Measurements from ENCODE around the gene VPS33B.

Gene VPS33B

DNA sequence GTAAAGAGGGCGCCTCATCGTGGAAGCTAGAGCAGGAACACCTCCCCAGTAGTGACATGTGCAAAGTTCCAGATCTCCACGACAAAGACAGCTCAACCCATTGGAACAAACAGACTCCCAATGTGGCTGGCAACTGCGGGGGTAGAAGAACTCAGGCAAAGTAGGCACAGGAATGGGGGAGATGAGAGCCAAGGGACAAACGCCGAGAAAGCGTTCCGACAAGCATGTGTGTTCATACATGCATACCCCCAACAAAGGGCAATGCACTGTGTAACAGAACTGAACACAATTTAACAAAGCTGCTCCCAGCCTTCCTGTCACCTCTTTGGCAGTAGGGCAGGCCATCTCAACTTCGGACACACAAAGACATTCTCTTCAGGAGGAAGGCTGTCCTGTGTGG lies 56.1 kb downstream of the VPS33B start:
- TF ChIP-seq FOXK2 (IDR thresholded peaks at IDR 0.05), result no peak
- no peak for TF ChIP-seq NFRKB (IDR thresholded peaks at IDR 0.05)
- TF ChIP-seq FOXM1 (IDR thresholded peaks at IDR 0.05; ENCODE audit: borderline replicate concordance), result no peak
- no peak for TF ChIP-seq LEF1 (IDR thresholded peaks at IDR 0.05; ENCODE audit: borderline replicate concordance)
- TF ChIP-seq CTBP1 (IDR thresholded peaks at IDR 0.05; ENCODE audit: borderline replicate concordance), result no peak
- no peak for TF ChIP-seq FOXA1 (IDR thresholded peaks at IDR 0.05)
- no peak for TF ChIP-seq TARDBP (IDR thresholded peaks at IDR 0.05)
- TF ChIP-seq L3MBTL2 (conservative IDR thresholded peaks at IDR 0.05), result no peak
- TF ChIP-seq, protein P1, sequence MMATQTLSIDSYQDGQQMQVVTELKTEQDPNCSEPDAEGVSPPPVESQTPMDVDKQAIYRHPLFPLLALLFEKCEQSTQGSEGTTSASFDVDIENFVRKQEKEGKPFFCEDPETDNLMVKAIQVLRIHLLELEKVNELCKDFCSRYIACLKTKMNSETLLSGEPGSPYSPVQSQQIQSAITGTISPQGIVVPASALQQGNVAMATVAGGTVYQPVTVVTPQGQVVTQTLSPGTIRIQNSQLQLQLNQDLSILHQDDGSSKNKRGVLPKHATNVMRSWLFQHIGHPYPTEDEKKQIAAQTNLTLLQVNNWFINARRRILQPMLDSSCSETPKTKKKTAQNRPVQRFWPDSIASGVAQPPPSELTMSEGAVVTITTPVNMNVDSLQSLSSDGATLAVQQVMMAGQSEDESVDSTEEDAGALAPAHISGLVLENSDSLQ (IDR thresholded peaks at IDR 0.05), result no peak
- no peak for DNase-seq (ENCODE audit: extremely low spot score)
- POLR2A ChIA-PET, result interaction anchor here (1.0 kb wide), 1 partner anchor 11 kb away, joined by 3 read pairs; no protein-coding TSS in a partner anchor
- CTCF ChIA-PET, result interaction anchor here (0.6 to 1.6 kb wide), 4 partner anchors 9 to 67 kb away, joined by 3 to 12 read pairs (median 3); partner anchors contain the start of gene RCCD1

DNA sequence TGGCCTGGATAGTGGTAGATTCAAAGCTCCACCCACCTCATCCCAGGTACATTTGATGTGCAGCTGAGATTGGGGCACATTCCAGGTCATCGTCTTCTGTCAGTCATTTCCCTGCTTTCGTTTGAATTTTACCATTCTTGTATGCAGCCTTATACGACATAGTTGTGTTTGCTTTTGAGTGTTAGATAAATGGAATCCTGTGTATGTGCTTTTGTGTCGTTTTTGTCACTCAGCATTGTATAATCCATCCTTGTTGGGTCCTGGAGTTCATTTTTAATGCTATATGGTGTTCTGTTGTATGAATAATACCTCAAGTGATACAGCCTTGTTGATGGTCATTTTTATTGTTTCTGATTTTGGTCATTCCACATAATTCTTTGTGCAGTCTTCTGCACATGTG lies 60.4 kb downstream of the VPS33B start:
- DNase-seq (ENCODE audit: extremely low spot score), result no peak
- POLR2A ChIA-PET, result interaction anchor here (0.6 to 1.1 kb wide), 3 partner anchors 9 to 72 kb away, joined by 3 read pairs; partner anchors contain the start of gene PRC1
- TF ChIP-seq ARNT (IDR thresholded peaks at IDR 0.05), result no peak
- TF ChIP-seq ZNF384 (IDR thresholded peaks at IDR 0.05), result no peak
- TF ChIP-seq CTBP1 (IDR thresholded peaks at IDR 0.05; ENCODE audit: borderline replicate concordance), result no peak
- TF ChIP-seq SUZ12 (IDR thresholded peaks at IDR 0.05), result no peak
- no peak for TF ChIP-seq FOXK2 (IDR thresholded peaks at IDR 0.05)
- no peak for TF ChIP-seq TARDBP (IDR thresholded peaks at IDR 0.05)
- TF ChIP-seq, protein P1 (IDR thresholded peaks at IDR 0.05), result no peak
- no peak for TF ChIP-seq FOXA1 (IDR thresholded peaks at IDR 0.05)
- TF ChIP-seq FOXM1 (IDR thresholded peaks at IDR 0.05; ENCODE audit: borderline replicate concordance), result no peak
- TF ChIP-seq BHLHE40 (IDR thresholded peaks at IDR 0.05; ENCODE audit: borderline replicate concordance), result no peak
- TF ChIP-seq NFRKB (IDR thresholded peaks at IDR 0.05), result no peak
- TF ChIP-seq LEF1 (IDR thresholded peaks at IDR 0.05; ENCODE audit: borderline replicate concordance), result no peak
- no peak for TF ChIP-seq L3MBTL2 (conservative IDR thresholded peaks at IDR 0.05)
- no peak for TF ChIP-seq SP1 (IDR thresholded peaks at IDR 0.05)
- TF ChIP-seq ELF4 (IDR thresholded peaks at IDR 0.05), result no peak
- no peak for TF ChIP-seq HDGF (IDR thresholded peaks at IDR 0.05; ENCODE audit: borderline replicate concordance)
- CTCF ChIA-PET, result no interaction called here

DNA sequence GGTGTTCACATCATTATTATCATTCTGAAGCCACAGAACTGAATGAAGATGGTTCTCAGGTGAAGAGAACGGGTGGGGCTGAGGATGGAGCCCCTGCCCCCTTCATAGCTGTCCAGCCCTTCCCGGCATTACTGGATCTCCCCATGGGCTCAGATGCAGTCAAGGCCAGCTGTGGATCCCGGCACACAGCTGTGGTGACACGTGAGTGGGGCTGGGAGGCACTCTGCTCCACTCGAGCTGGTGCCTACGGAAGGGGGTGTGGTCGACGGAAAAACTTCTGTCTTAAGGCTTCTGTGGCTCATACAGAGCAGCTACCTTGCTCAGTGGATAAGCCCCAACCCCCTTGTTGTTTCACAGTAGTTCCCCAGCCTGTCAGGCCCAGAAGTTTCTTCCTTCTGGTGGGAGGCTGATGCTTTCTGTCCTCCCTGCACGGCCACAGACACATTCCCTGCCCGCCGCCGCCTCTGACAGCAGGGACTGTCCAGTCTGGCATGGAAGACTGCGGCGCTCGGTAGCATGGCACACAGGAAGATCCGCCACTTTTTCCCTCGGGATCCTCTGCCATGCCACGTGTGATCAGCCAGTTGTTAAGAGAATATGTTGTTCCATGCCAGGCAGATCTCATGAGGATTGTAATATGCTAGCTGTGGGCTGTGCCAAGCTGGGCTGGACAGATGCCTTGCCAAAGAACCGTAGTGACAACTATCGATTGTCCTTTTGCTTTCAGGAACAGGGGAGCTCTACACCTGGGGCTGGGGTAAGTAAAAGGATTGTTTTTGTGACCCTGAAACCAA lies 61.9 kb downstream of the VPS33B start:
- ChIA-PET CTCF (interaction anchor here (0.8 to 8.4 kb wide), 3 partner anchors 26 to 89 kb away, joined by 3 to 77 read pairs (median 4); partner anchors contain the start of genes HDDC3 and UNC45A), POLR2A (interaction anchor here (0.9 to 1.0 kb wide), 2 partner anchors 8 to 26 kb away, joined by 3 to 4 read pairs; partner anchors contain the start of gene UNC45A)
- no peak for DNase-seq (ENCODE audit: extremely low spot score)
- TF ChIP-seq SUZ12 (IDR thresholded peaks at IDR 0.05), result no peak
- TF ChIP-seq FOXM1 (IDR thresholded peaks at IDR 0.05; ENCODE audit: borderline replicate concordance), result no peak
- no peak for TF ChIP-seq FOXA1 (IDR thresholded peaks at IDR 0.05)
- no peak for TF ChIP-seq NFRKB (IDR thresholded peaks at IDR 0.05)
- no peak for TF ChIP-seq CTBP1 (IDR thresholded peaks at IDR 0.05; ENCODE audit: borderline replicate concordance)
- no peak for TF ChIP-seq SP1 (IDR thresholded peaks at IDR 0.05)
- TF ChIP-seq HDGF (IDR thresholded peaks at IDR 0.05; ENCODE audit: borderline replicate concordance), result no peak
- no peak for TF ChIP-seq BHLHE40 (IDR thresholded peaks at IDR 0.05; ENCODE audit: borderline replicate concordance)
- TF ChIP-seq L3MBTL2 (conservative IDR thresholded peaks at IDR 0.05), result no peak
- TF ChIP-seq, protein P1 (IDR thresholded peaks at IDR 0.05), result no peak
- TF ChIP-seq ZNF384 (IDR thresholded peaks at IDR 0.05), result no peak
- TF ChIP-seq LEF1 (IDR thresholded peaks at IDR 0.05; ENCODE audit: borderline replicate concordance), result no peak
- TF ChIP-seq ELF4 (IDR thresholded peaks at IDR 0.05), result no peak
- TF ChIP-seq ARNT (IDR thresholded peaks at IDR 0.05), result no peak
- TF ChIP-seq FOXK2 (IDR thresholded peaks at IDR 0.05), result no peak

DNA sequence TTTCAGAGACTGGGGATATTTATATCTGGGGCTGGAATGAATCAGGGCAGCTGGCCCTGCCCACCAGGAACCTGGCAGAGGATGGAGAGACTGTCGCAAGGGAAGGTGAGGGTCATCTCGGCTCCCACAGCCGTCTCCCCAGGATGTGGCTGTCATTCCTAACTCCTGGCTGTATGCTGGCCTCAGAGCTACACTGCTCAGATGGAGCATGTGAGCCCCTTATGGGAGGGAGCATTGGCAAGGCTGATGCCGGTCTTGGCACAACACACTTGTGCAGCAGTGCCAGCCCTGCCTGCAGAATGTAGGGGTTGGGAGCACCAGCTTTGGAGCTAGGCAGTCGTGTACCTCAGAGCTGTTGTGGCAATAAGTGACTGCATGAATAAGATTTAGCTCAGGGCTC lies 62.5 kb downstream of the VPS33B start:
- ChIA-PET POLR2A (interaction anchor here (0.9 kb wide), 1 partner anchor 25 kb away, joined by 4 read pairs; the partner anchor contains the start of gene UNC45A), CTCF (interaction anchor here (0.8 to 8.4 kb wide), 3 partner anchors 26 to 90 kb away, joined by 3 to 77 read pairs (median 4); partner anchors contain the start of genes HDDC3 and UNC45A)
- no peak for TF ChIP-seq LEF1 (IDR thresholded peaks at IDR 0.05; ENCODE audit: borderline replicate concordance)
- no peak for TF ChIP-seq ZNF384 (IDR thresholded peaks at IDR 0.05)
- TF ChIP-seq L3MBTL2 (conservative IDR thresholded peaks at IDR 0.05), result no peak
- TF ChIP-seq NFRKB (IDR thresholded peaks at IDR 0.05), result no peak
- no peak for TF ChIP-seq BHLHE40 (IDR thresholded peaks at IDR 0.05; ENCODE audit: borderline replicate concordance)
- no peak for TF ChIP-seq HDGF (IDR thresholded peaks at IDR 0.05; ENCODE audit: borderline replicate concordance)
- no peak for TF ChIP-seq FOXK2 (IDR thresholded peaks at IDR 0.05)
- DNase-seq (ENCODE audit: extremely low spot score), result no peak

DNA sequence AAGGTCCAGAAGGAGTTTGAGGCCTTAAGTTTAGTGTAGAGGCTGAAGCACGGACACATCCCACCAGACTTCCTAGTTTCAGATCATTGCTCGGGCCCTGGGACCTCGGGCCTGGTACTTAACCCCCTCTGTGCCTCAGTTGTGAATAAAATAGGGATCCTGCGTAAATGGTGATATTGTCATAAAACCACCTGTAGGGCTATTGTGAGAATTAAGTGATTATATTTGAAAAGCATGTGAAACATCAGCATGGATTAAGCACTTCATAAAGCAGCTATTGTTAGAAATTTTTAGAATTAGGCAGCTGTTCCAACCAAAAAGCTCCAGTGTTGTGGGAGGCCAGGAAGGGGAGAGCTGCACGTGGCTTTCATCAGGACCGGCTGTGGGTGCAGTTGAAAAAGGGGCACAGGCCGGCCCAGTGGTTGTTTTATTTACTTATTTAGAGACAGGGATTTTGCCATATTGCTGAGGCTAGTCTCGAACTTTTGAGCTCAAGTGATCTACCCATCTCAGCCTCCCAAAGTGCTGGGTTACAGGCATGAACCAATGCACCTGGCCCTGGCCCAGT lies 63.3 kb downstream of the VPS33B start:
- CTCF ChIA-PET, result interaction anchor here (0.7 to 8.4 kb wide), 2 partner anchors 25 to 1380 kb away, joined by 3 to 77 read pairs; partner anchors contain the start of genes HDDC3 and UNC45A
- DNase-seq (ENCODE audit: extremely low spot score), result no peak
- POLR2A ChIA-PET, result interaction anchor here (1.4 to 6.2 kb wide), 2 partner anchors 28 to 36 kb away, joined by 3 to 60 read pairs; partner anchors contain the start of genes HDDC3 and PRC1
- TF ChIP-seq L3MBTL2 (conservative IDR thresholded peaks at IDR 0.05) (no peak), NFRKB (IDR thresholded peaks at IDR 0.05) (no peak), LEF1 (IDR thresholded peaks at IDR 0.05; ENCODE audit: borderline replicate concordance) (no peak), SUZ12 (IDR thresholded peaks at IDR 0.05) (no peak), ELF4 (IDR thresholded peaks at IDR 0.05) (no peak), FOXA1 (IDR thresholded peaks at IDR 0.05) (no peak), FOXK2 (IDR thresholded peaks at IDR 0.05) (no peak), SP1 (IDR thresholded peaks at IDR 0.05) (no peak), ARNT (IDR thresholded peaks at IDR 0.05) (no peak), FOXM1 (IDR thresholded peaks at IDR 0.05; ENCODE audit: borderline replicate concordance) (no peak), BHLHE40 (IDR thresholded peaks at IDR 0.05; ENCODE audit: borderline replicate concordance) (no peak), CTBP1 (IDR thresholded peaks at IDR 0.05; ENCODE audit: borderline replicate concordance) (no peak), HDGF (IDR thresholded peaks at IDR 0.05; ENCODE audit: borderline replicate concordance) (no peak)
